Measurements from ENCODE around the gene PCDHB14. TPM values are rescaled to one million over a fixed set of nuclear protein-coding genes. Genes with fewer than 3 reads are reported as not detected.

Gene PCDHB14
- total and polyA plus RNA-seq, 2 donors (not counting 1 experiment from before 2014, with no cell fraction given): not detected

GRCh38 chr5:141250576-141250975 is 27.4 kb downstream of the PCDHB14 start:
- peaks cover 22% of the 10 kb centered on the region for H3K9me3 Mint-ChIP-seq (ENCODE audit: insufficient read depth)
- Histone ChIP-seq H4K20me1 (ENCODE audit: control insufficient read depth, insufficient read depth, low read length, poor library complexity, severe bottlenecking) (no peaks in the 10 kb centered on the region), H2AFZ (ENCODE audit: insufficient read depth, low read depth, low read length, poor library complexity, severe bottlenecking) (no peak overlapping the region), H3K4me1 (ENCODE audit: control insufficient read depth in 2 of 2, insufficient read depth in 2 of 2, low read length in 2 of 2) (no peaks in the 10 kb centered on the region), H3K4me2 (replicated peaks; ENCODE audit: low read depth, low read length, poor library complexity, severe bottlenecking) (no peak overlapping the region), H3K4me3 (ENCODE audit: control extremely low read depth in 1 of 5, extremely low read depth in 1 of 5, insufficient read depth in 1 of 5, low read depth in 2 of 5, low read length in 4 of 5) (no peak overlapping the region), H3K27me3 (replicated peaks in 1 of 4; ENCODE audit: control extremely low read depth in 1 of 4, control insufficient read depth in 3 of 4, insufficient read depth in 4 of 4, low read length in 3 of 4) (peaks cover 0 to 6% (median 0%) of the 10 kb centered on the region in 4 experiments), H3K9ac (ENCODE audit: low read length) (no peak overlapping the region), H3K9me3 (ENCODE audit: control extremely low read depth in 1 of 3, control insufficient read depth in 2 of 3, insufficient read depth in 1 of 3, low read length in 2 of 3) (peaks cover 14 to 83% (median 28%) of the 10 kb centered on the region in 3 donors), H3K27ac (ENCODE audit: low read length in 2 of 2) (no peak overlapping the region), H3K36me3 (replicated peaks in 1 of 2; ENCODE audit: control extremely low read depth in 1 of 2, control insufficient read depth in 1 of 2, extremely low read depth in 1 of 2, insufficient read depth in 2 of 2, low read length in 1 of 2) (no peaks in the 10 kb centered on the region), H3K79me2 (ENCODE audit: control insufficient read depth, insufficient read depth, low read length) (no peaks in the 10 kb centered on the region)
- no peaks in the 10 kb centered on the region for H3K27me3 Mint-ChIP-seq
- no peak overlapping the region for H3K4me3 Mint-ChIP-seq
- no peak for DNase-seq
- no peaks in the 10 kb centered on the region for H3K4me1 Mint-ChIP-seq
- no peak for ATAC-seq (ENCODE audit: low read depth)
- ChIA-PET POLR2A (no interaction called here), CTCF (no interaction called here)
- H3K27ac Mint-ChIP-seq: no peak overlapping the region
- intact Hi-C loops (cut with micrococcal nuclease): no loop called here
- TF ChIP-seq CTCF (IDR thresholded peaks at IDR 0.05) (no peak), EZH2 (IDR thresholded peaks at IDR 0.05; ENCODE audit: borderline replicate concordance, insufficient read depth, low read depth, low read length, poor library complexity, severe bottlenecking) (no peak)

DNA sequence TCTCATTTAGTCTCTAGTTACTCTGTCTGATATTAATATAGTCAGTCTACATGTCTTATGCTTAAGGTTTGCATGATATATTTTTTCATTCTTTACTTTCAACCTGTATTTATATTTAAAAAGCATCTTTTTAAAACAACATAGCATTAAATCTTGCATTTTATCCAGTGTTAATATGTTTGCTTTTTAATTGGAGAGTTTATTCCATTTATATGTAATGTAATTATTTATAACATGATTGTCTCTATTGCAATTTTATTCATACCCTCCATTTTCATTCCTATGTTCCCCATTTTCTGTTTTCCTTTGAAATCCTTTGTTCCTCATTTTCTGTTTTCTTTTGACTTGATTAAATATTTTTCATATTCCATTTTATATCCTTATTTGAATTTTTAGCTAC is 35.3 kb downstream of the PCDHB14 start:
- intact Hi-C loops (cut with micrococcal nuclease): no loop called here
- Mint-ChIP-seq H3K27ac (no peak overlapping the region), H3K27me3 (no peaks in the 10 kb centered on the region), H3K9me3 (ENCODE audit: insufficient read depth) (peaks cover 36% of the 10 kb centered on the region), H3K4me3 (no peak overlapping the region), H3K4me1 (no peaks in the 10 kb centered on the region)
- Histone ChIP-seq H3K4me3 (ENCODE audit: control extremely low read depth in 1 of 5, extremely low read depth in 1 of 5, insufficient read depth in 1 of 5, low read depth in 2 of 5, low read length in 4 of 5) (no peak overlapping the region), H3K4me1 (ENCODE audit: control insufficient read depth in 2 of 2, insufficient read depth in 2 of 2, low read length in 2 of 2) (no peaks in the 10 kb centered on the region), H3K36me3 (replicated peaks in 1 of 2; ENCODE audit: control extremely low read depth in 1 of 2, control insufficient read depth in 1 of 2, extremely low read depth in 1 of 2, insufficient read depth in 2 of 2, low read length in 1 of 2) (no peaks in the 10 kb centered on the region), H4K20me1 (ENCODE audit: control insufficient read depth, insufficient read depth, low read length, poor library complexity, severe bottlenecking) (no peaks in the 10 kb centered on the region), H3K4me2 (replicated peaks; ENCODE audit: low read depth, low read length, poor library complexity, severe bottlenecking) (no peak overlapping the region), H2AFZ (ENCODE audit: insufficient read depth, low read depth, low read length, poor library complexity, severe bottlenecking) (no peak overlapping the region), H3K27me3 (replicated peaks in 1 of 4; ENCODE audit: control extremely low read depth in 1 of 4, control insufficient read depth in 3 of 4, insufficient read depth in 4 of 4, low read length in 3 of 4) (no peaks in the 10 kb centered on the region), H3K27ac (ENCODE audit: low read length in 2 of 2) (no peak overlapping the region), H3K9me3 (ENCODE audit: control extremely low read depth in 1 of 3, control insufficient read depth in 2 of 3, insufficient read depth in 1 of 3, low read length in 2 of 3) (peaks cover 26 to 92% (median 36%) of the 10 kb centered on the region in 3 donors), H3K9ac (ENCODE audit: low read length) (no peak overlapping the region), H3K79me2 (ENCODE audit: control insufficient read depth, insufficient read depth, low read length) (no peaks in the 10 kb centered on the region)
- TF ChIP-seq CTCF (IDR thresholded peaks at IDR 0.05) (no peak), EZH2 (IDR thresholded peaks at IDR 0.05; ENCODE audit: borderline replicate concordance, insufficient read depth, low read depth, low read length, poor library complexity, severe bottlenecking) (no peak)
- no peak for DNase-seq
- POLR2A ChIA-PET: no interaction called here
- no peak for ATAC-seq (ENCODE audit: low read depth)
- CTCF ChIA-PET: no interaction called here
